Smooth muscle cell of bladder (primary cell): Measurements from ENCODE around the gene PLD5. TPM values are rescaled to one million over a fixed set of nuclear protein-coding genes. Genes with fewer than 3 reads are reported as not detected.

Experiments used
- total RNA-seq: library from RNA; depleted of rRNA; stranded (reverse); fragments of >200 nt; gene quantifications from 2 replicates; pipeline ENCODE4 v1.2.3, GENCODE V29; 2014

The PLD5 gene
- under 0.01 TPM in 1 of 2 replicates, not detected in the other for total RNA-seq

DNA sequence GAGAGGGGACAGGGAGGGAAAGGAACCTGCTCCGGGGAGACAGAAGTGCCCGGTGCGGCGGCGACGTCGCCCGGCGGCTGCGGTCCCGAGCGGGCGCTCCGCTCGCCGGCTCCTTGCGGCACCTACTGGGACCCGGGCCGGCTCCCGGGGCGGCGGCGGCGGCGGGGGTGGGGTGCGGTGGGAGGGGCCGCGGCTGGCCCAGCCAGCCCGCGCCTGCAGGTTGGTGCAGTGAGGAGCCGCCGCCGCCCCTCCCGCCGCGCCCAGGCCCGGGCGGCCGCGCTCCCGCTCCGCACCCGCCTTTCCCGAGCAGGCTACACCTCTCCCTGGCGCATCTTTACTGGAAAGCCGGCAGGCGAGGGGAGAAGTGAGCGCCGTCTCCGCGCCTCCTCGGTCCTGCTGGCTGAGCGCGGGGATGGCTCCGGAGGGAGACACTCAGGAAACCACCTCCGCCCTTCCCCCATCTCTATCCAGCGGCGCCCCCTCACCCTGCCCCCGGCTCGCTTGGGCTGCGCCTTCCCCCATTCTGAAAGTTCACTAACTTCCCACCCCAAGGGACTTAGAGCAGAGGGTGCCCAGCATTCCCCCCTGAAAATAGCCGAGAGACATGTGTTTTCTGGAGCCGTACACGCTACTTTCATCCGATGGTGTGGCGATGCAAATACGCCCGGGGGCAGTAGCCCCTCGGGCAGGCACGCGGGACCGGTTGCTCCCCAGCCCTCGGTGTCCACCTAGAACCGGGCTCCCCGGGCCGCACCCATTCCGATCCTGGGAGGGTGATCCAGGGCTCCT, at the start of gene PLD5:
PLD5 (minus strand) TSS at position 127 of the 789 bp plus-strand sequence.

